Measurements from ENCODE around the gene NCAN. TPM values are rescaled to one million over a fixed set of nuclear protein-coding genes. Genes with fewer than 3 reads are reported as not detected.
"Not testable (repeated sequence)": the region's sequence is repeated elsewhere in the genome, so short reads cannot be mapped to it uniquely, and the experiment has no call there.

Gene NCAN
- total RNA-seq, 1 donor from 2014 or later, result 0.14 TPM

- H3K27ac ChIP-seq (ENCODE audit: low read depth, low read length), result no peak overlapping the region
- DNase-seq (ENCODE audit: low read depth) (no peak), FAIRE-seq (no peak)
- H3K36me3 ChIP-seq (ENCODE audit: insufficient read depth, low read length), result no peaks in the 10 kb centered on the region
- TF ChIP-seq CTCF (IDR thresholded peaks at IDR 0.05; ENCODE audit: insufficient read depth, low read depth, low read length) (no peak), EZH2 (IDR thresholded peaks at IDR 0.05; ENCODE audit: insufficient read depth, low read length) (no peak)
- no peak overlapping the region for H3K4me3 ChIP-seq (ENCODE audit: insufficient read depth, low read depth, low read length)
- Mint-ChIP-seq H3K27ac (ENCODE audit: unreplicated experiment) (no peak overlapping the region), H3K27me3 (ENCODE audit: low read depth, unreplicated experiment) (peaks cover 48% of the 10 kb centered on the region), H3K4me3 (ENCODE audit: unreplicated experiment) (no peak overlapping the region), H3K36me3 (ENCODE audit: low read depth, unreplicated experiment) (peaks cover 6% of the 10 kb centered on the region), H3K4me1 (ENCODE audit: low read depth, unreplicated experiment) (no peaks in the 10 kb centered on the region), H3K9me3 (ENCODE audit: unreplicated experiment) (peaks cover 7% of the 10 kb centered on the region)
- H3K4me1 ChIP-seq (ENCODE audit: insufficient read depth, low read length), result no peaks in the 10 kb centered on the region
- H3K79me2 ChIP-seq (ENCODE audit: insufficient read depth, low read length), result no peaks in the 10 kb centered on the region
- H3K9ac ChIP-seq (ENCODE audit: low read length), result no peak overlapping the region
- H2AFZ ChIP-seq (ENCODE audit: low read depth, low read length), result no peak overlapping the region
- no peak overlapping the region for H3K4me2 ChIP-seq (ENCODE audit: low read length)
- no peaks in the 10 kb centered on the region for H4K20me1 ChIP-seq (ENCODE audit: insufficient read depth, low read length)
- H3K9me3 ChIP-seq (ENCODE audit: insufficient read depth, low read depth, low read length), result no peaks in the 10 kb centered on the region
- H3K27me3 ChIP-seq (ENCODE audit: insufficient read depth, low read length), result peaks cover 21% of the 10 kb centered on the region
Observed at GRCh38 chr19:19250196-19250801, 38.5 kb downstream of the NCAN start.

GRCh38 chr19:19253409-19253808 is 41.7 kb downstream of the NCAN start:
- H3K27ac Mint-ChIP-seq (ENCODE audit: unreplicated experiment); H2AFZ ChIP-seq (ENCODE audit: low read depth, low read length); H3K9me3 Mint-ChIP-seq (ENCODE audit: unreplicated experiment); H3K36me3 Mint-ChIP-seq (ENCODE audit: low read depth, unreplicated experiment); H3K79me2 ChIP-seq (ENCODE audit: insufficient read depth, low read length); H3K4me3 Mint-ChIP-seq (ENCODE audit: unreplicated experiment); H3K4me1 Mint-ChIP-seq (ENCODE audit: low read depth, unreplicated experiment); H3K4me1 ChIP-seq (ENCODE audit: insufficient read depth, low read length); H4K20me1 ChIP-seq (ENCODE audit: insufficient read depth, low read length); H3K9me3 ChIP-seq (ENCODE audit: insufficient read depth, low read depth, low read length); H3K9ac ChIP-seq (ENCODE audit: low read length); H3K4me3 ChIP-seq (ENCODE audit: insufficient read depth, low read depth, low read length); H3K27ac ChIP-seq (ENCODE audit: low read depth, low read length); H3K36me3 ChIP-seq (ENCODE audit: insufficient read depth, low read length); H3K4me2 ChIP-seq (ENCODE audit: low read length); DNase-seq (ENCODE audit: low read depth); FAIRE-seq: not testable (repeated sequence)
- H3K27me3 ChIP-seq (ENCODE audit: insufficient read depth, low read length), result peaks cover 21% of the 10 kb centered on the region
- peaks cover 59% of the 10 kb centered on the region for H3K27me3 Mint-ChIP-seq (ENCODE audit: low read depth, unreplicated experiment)

GRCh38 chr19:19256072-19256969 is 44.6 kb downstream of the NCAN start:
- FAIRE-seq (no peak), DNase-seq (ENCODE audit: low read depth) (no peak)
- Histone ChIP-seq H3K79me2 (ENCODE audit: insufficient read depth, low read length) (no peaks in the 10 kb centered on the region), H3K4me3 (ENCODE audit: insufficient read depth, low read depth, low read length) (no peak overlapping the region), H3K9ac (ENCODE audit: low read length) (no peak overlapping the region), H4K20me1 (ENCODE audit: insufficient read depth, low read length) (no peaks in the 10 kb centered on the region), H2AFZ (ENCODE audit: low read depth, low read length) (no peak overlapping the region), H3K4me2 (ENCODE audit: low read length) (no peak overlapping the region), H3K9me3 (ENCODE audit: insufficient read depth, low read depth, low read length) (peaks cover 3% of the 10 kb centered on the region), H3K27me3 (ENCODE audit: insufficient read depth, low read length) (peaks cover 10% of the 10 kb centered on the region), H3K4me1 (ENCODE audit: insufficient read depth, low read length) (no peaks in the 10 kb centered on the region), H3K27ac (ENCODE audit: low read depth, low read length) (no peak overlapping the region), H3K36me3 (ENCODE audit: insufficient read depth, low read length) (no peaks in the 10 kb centered on the region)
- peak overlapping the region; percentile 48 for H3K27ac Mint-ChIP-seq (ENCODE audit: unreplicated experiment)
- no peaks in the 10 kb centered on the region for H3K36me3 Mint-ChIP-seq (ENCODE audit: low read depth, unreplicated experiment)
- H3K9me3 Mint-ChIP-seq (ENCODE audit: unreplicated experiment), result peaks cover 6% of the 10 kb centered on the region
- TF ChIP-seq CTCF (IDR thresholded peaks at IDR 0.05; ENCODE audit: insufficient read depth, low read depth, low read length), result no peak
- no peak for TF ChIP-seq EZH2 (IDR thresholded peaks at IDR 0.05; ENCODE audit: insufficient read depth, low read length)
- peaks cover 47% of the 10 kb centered on the region for H3K27me3 Mint-ChIP-seq (ENCODE audit: low read depth, unreplicated experiment)
- no peak overlapping the region for H3K4me3 Mint-ChIP-seq (ENCODE audit: unreplicated experiment)
- H3K4me1 Mint-ChIP-seq (ENCODE audit: low read depth, unreplicated experiment), result no peaks in the 10 kb centered on the region

All from astrocyte (in vitro differentiated cells and primary cell).